H1 (cell line): Measurements from ENCODE around the gene OGFR.

Experiments used
- EGR1 ChIP-seq: IDR thresholded peaks from 2 replicates; pipeline ENCODE4 v1.6.1; 2011; ENCODE audit warnings: low read depth, low read length, borderline replicate concordance
- EP300 ChIP-seq, 2 experiments: IDR thresholded peaks; 1 replicate in 1 of 2; 2 replicates in 1 of 2; pipeline ENCODE4 v1.6.1; 2011 to 2012; ENCODE audit warnings: low read depth in 2 of 2, low read length in 2 of 2, mild to moderate bottlenecking in 2 of 2, borderline replicate concordance in 1 of 2, inconsistent platforms in 1 of 2, moderate library complexity in 1 of 2
- HDAC2 ChIP-seq, 2 experiments: fragments of 300-600 bp in 1 of 2; sonication (generic) in 1 of 2; IDR thresholded peaks; 2 replicates each; pipeline ENCODE4 v1.6.1; 2011 to 2012; ENCODE audit warnings: low read depth in 2 of 2, low read length in 2 of 2, mild to moderate bottlenecking in 2 of 2, moderate library complexity in 2 of 2, borderline replicate concordance in 1 of 2, inconsistent platforms in 1 of 2
- JUND ChIP-seq: IDR thresholded peaks from 2 replicates; pipeline ENCODE4 v1.6.1; 2011; ENCODE audit warnings: mild to moderate bottlenecking, improper control_type of control experiment, low read length
- KDM4A ChIP-seq: IDR thresholded peaks from one replicate; pipeline ENCODE4 v1.7.1; 2012; ENCODE audit warnings: low read depth, mild to moderate bottlenecking, moderate library complexity, low read length, inconsistent platforms; ENCODE audit not compliant: severe bottlenecking
- NANOG ChIP-seq: IDR thresholded peaks from 2 replicates; pipeline ENCODE4 v1.6.1; 2011; ENCODE audit warnings: low read length, low read depth, mild to moderate bottlenecking, inconsistent platforms; ENCODE audit not compliant: insufficient read depth, poor library complexity, severe bottlenecking
- POLR2AphosphoS5 ChIP-seq: IDR thresholded peaks from 2 replicates; pipeline ENCODE4 v1.6.1; 2011; ENCODE audit warnings: low read depth, low read length
- SIN3A ChIP-seq, 2 experiments: IDR thresholded peaks in 1 of 2; conservative IDR thresholded peaks in 1 of 2; 2 replicates each; pipeline ENCODE4 v1.6.1; 2011 to 2012; ENCODE audit warnings: low read length in 2 of 2, improper control_type of control experiment in 1 of 2, low read depth in 1 of 2, mild to moderate bottlenecking in 1 of 2
- TCF12 ChIP-seq: IDR thresholded peaks from 2 replicates; pipeline ENCODE4 v1.6.1; 2011; ENCODE audit warnings: low read depth, mild to moderate bottlenecking, low read length
- TEAD4 ChIP-seq: IDR thresholded peaks from 2 replicates; pipeline ENCODE4 v1.6.1; 2012; ENCODE audit warnings: low read depth, low read length, inconsistent platforms, mixed read lengths
- ZNF274 ChIP-seq: IDR thresholded peaks from 2 replicates; pipeline ENCODE4 v1.7.0; 2012; ENCODE audit warnings: low read length, borderline replicate concordance; ENCODE audit errors: extremely low read depth
- TF ChIP-seq, protein P1 (sequence below), 3 experiments: IDR thresholded peaks; 1 replicate in 2 of 3; 2 replicates in 1 of 3; pipeline versions ENCODE4 v1.5.1 to v1.6.1; 2011; ENCODE audit warnings: low read length in 3 of 3, mild to moderate bottlenecking in 3 of 3, inconsistent platforms in 2 of 3, low read depth in 1 of 3, moderate library complexity in 1 of 3; ENCODE audit not compliant: insufficient read depth in 1 of 3; ENCODE audit errors: control extremely low read depth in 1 of 3
- TF ChIP-seq, protein P2 (sequence below): IDR thresholded peaks from 2 replicates; pipeline ENCODE4 v1.6.1; 2012; ENCODE audit warnings: inconsistent platforms
- TF ChIP-seq, protein P3 (sequence below): IDR thresholded peaks from 2 replicates; pipeline ENCODE4 v1.6.1; 2012; ENCODE audit warnings: low read length, inconsistent platforms

DNA sequence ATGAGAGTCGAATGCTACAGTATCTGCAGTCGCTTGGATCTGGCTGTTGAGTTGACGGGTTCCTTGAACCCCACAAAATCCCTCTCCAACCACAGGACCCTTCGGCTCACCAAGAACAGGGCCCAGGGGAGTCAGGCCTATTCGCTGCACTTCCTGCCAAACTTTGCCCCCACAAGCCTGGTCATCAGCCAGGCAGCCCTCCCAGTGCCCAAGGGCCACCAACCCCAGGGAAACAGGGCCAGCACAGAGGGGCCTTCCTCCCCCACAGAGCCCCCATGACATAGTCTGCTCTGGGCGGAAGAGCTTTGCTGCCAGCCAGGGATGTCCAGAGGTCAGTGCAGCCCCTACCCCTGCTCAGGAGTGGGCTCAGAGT, 42.9 kb upstream of the OGFR start:
- TF ChIP-seq, protein P1, sequence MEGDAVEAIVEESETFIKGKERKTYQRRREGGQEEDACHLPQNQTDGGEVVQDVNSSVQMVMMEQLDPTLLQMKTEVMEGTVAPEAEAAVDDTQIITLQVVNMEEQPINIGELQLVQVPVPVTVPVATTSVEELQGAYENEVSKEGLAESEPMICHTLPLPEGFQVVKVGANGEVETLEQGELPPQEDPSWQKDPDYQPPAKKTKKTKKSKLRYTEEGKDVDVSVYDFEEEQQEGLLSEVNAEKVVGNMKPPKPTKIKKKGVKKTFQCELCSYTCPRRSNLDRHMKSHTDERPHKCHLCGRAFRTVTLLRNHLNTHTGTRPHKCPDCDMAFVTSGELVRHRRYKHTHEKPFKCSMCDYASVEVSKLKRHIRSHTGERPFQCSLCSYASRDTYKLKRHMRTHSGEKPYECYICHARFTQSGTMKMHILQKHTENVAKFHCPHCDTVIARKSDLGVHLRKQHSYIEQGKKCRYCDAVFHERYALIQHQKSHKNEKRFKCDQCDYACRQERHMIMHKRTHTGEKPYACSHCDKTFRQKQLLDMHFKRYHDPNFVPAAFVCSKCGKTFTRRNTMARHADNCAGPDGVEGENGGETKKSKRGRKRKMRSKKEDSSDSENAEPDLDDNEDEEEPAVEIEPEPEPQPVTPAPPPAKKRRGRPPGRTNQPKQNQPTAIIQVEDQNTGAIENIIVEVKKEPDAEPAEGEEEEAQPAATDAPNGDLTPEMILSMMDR (IDR thresholded peaks at IDR 0.05; ENCODE audit: control extremely low read depth in 1 of 3, insufficient read depth in 1 of 3, low read depth in 1 of 3, low read length in 3 of 3), result no peak
- TF ChIP-seq NANOG, result no peak
- no peak for TF ChIP-seq EGR1
- TF ChIP-seq, protein P2, sequence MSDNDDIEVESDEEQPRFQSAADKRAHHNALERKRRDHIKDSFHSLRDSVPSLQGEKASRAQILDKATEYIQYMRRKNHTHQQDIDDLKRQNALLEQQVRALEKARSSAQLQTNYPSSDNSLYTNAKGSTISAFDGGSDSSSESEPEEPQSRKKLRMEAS, result no peak
- TF ChIP-seq SIN3A (conservative IDR thresholded peaks at IDR 0.05 in 1 of 2, IDR thresholded peaks at IDR 0.05 in 1 of 2; ENCODE audit: low read depth in 1 of 2, low read length in 2 of 2), result no peak
- no peak for TF ChIP-seq TCF12
- no peak for TF ChIP-seq EP300 (IDR thresholded peaks at IDR 0.05; ENCODE audit: borderline replicate concordance in 1 of 2, low read depth in 2 of 2, low read length in 2 of 2)
- TF ChIP-seq POLR2AphosphoS5, result no peak
- no peak for TF ChIP-seq ZNF274
- TF ChIP-seq, protein P3, sequence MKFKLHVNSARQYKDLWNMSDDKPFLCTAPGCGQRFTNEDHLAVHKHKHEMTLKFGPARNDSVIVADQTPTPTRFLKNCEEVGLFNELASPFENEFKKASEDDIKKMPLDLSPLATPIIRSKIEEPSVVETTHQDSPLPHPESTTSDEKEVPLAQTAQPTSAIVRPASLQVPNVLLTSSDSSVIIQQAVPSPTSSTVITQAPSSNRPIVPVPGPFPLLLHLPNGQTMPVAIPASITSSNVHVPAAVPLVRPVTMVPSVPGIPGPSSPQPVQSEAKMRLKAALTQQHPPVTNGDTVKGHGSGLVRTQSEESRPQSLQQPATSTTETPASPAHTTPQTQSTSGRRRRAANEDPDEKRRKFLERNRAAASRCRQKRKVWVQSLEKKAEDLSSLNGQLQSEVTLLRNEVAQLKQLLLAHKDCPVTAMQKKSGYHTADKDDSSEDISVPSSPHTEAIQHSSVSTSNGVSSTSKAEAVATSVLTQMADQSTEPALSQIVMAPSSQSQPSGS, result no peak
- no peak for TF ChIP-seq TEAD4
- no peak for TF ChIP-seq JUND
- no peak for TF ChIP-seq KDM4A
- TF ChIP-seq HDAC2 (IDR thresholded peaks at IDR 0.05; ENCODE audit: borderline replicate concordance in 1 of 2, low read depth in 2 of 2, low read length in 2 of 2), result no peak
